B cell (primary cell): Measurements from ENCODE around the gene HERC4. TPM values are rescaled to one million over a fixed set of nuclear protein-coding genes. Genes with fewer than 3 reads are reported as not detected.

ENCODE experiments used
- ATAC-seq: fragments of 200-7000 bp; cut with Tn5 transposase; one replicate; pipeline ENCODE4 v1.10.0; 2021; ENCODE audit warnings: low read depth, mild to moderate bottlenecking, moderate number of reproducible peaks, moderate library complexity
- CTCF ChIA-PET: fragments of 350-600 bp; sonication (Branson Sonifier 250); formaldehyde crosslinking; loops from one replicate; lab custom pipeline; 2021; ENCODE audit warnings: antibody characterized with exemption, inconsistent platforms; lab: Charles Lee
- POLR2A ChIA-PET: fragments of 350-600 bp; sonication (Branson Sonifier 250); formaldehyde crosslinking; loops from one replicate; lab custom pipeline; 2021; ENCODE audit warnings: antibody characterized with exemption; lab: Charles Lee
- DNase-seq: peaks from one replicate; pipeline ENCODE4 v3.0.0; 2013
- H2AFZ ChIP-seq: 2 replicates; pipeline ENCODE4 v1.6.1; 2012; ENCODE audit warnings: mild to moderate bottlenecking, low read depth, low read length; ENCODE audit not compliant: insufficient read depth, poor library complexity, severe bottlenecking
- H3K27ac ChIP-seq, 2 donors: 1 replicate in 1 of 2; 2 replicates in 1 of 2; pipeline ENCODE4 v1.5.1; 2012 to 2013; ENCODE audit warnings: low read length in 2 of 2, mild to moderate bottlenecking in 2 of 2, moderate library complexity in 1 of 2
- H3K27me3 ChIP-seq, 4 experiments: fragments of 200-600 bp in 1 of 4; sonication (generic) in 1 of 4; replicated peaks in 1 of 4; 1 replicate in 2 of 4; 2 replicates in 2 of 4; pipeline versions ENCODE4 v1.6.1 to v1.7.0; 2013 to 2016; ENCODE audit warnings: low read length in 3 of 4, mild to moderate bottlenecking in 2 of 4, mixed read lengths in 1 of 4, moderate library complexity in 1 of 4; ENCODE audit not compliant: insufficient read depth in 4 of 4, control insufficient read depth in 3 of 4; ENCODE audit errors: control extremely low read depth in 1 of 4
- H3K36me3 ChIP-seq, 2 experiments: replicated peaks in 1 of 2; 1 replicate in 1 of 2; 2 replicates in 1 of 2; pipeline versions ENCODE4 v1.6.1 to v1.7.1; 2013; ENCODE audit warnings: low read length in 1 of 2; ENCODE audit not compliant: insufficient read depth in 2 of 2, control insufficient read depth in 1 of 2; ENCODE audit errors: control extremely low read depth in 1 of 2, extremely low read depth in 1 of 2
- H3K4me1 ChIP-seq, 2 donors: fragments of 200-600 bp in 1 of 2; sonication (generic) in 1 of 2; 1 replicate in 1 of 2; 2 replicates in 1 of 2; pipeline versions ENCODE4 v1.5.1 to v1.6.1; 2013 to 2017; ENCODE audit warnings: low read length in 2 of 2; ENCODE audit not compliant: control insufficient read depth in 2 of 2, insufficient read depth in 2 of 2
- H3K4me2 ChIP-seq: replicated peaks from 2 replicates; pipeline ENCODE3; 2012; ENCODE audit warnings: mild to moderate bottlenecking, low read depth, low read length; ENCODE audit not compliant: poor library complexity, severe bottlenecking
- H3K4me3 ChIP-seq, 5 experiments: fragments of 200-600 bp in 1 of 5; sonication (generic) in 1 of 5; 1 replicate in 3 of 5; 2 replicates in 2 of 5; pipeline versions ENCODE4 v1.5.1 to v1.7.0; 2011 to 2016; ENCODE audit warnings: low read length in 4 of 5, mild to moderate bottlenecking in 4 of 5, low read depth in 2 of 5, control low read depth in 1 of 5, moderate library complexity in 1 of 5; ENCODE audit not compliant: insufficient read depth in 1 of 5; ENCODE audit errors: control extremely low read depth in 1 of 5, extremely low read depth in 1 of 5
- H3K79me2 ChIP-seq: fragments of 200-600 bp; sonication (generic); one replicate; pipeline ENCODE4 v1.6.0; 2016; ENCODE audit warnings: low read length; ENCODE audit not compliant: control insufficient read depth, insufficient read depth
- H3K9ac ChIP-seq: fragments of 200-600 bp; sonication (generic); 2 replicates; pipeline ENCODE4 v1.6.1; 2017; ENCODE audit warnings: mild to moderate bottlenecking, low read length, moderate library complexity
- H3K9me3 ChIP-seq, 3 donors: one replicate each; pipeline versions ENCODE4 v1.6.1 to v1.7.1; 2013; ENCODE audit warnings: low read length in 2 of 3; ENCODE audit not compliant: control insufficient read depth in 2 of 3, insufficient read depth in 1 of 3; ENCODE audit errors: control extremely low read depth in 1 of 3
- H4K20me1 ChIP-seq: 2 replicates; pipeline ENCODE4 v1.6.0; 2012; ENCODE audit warnings: mild to moderate bottlenecking, low read length; ENCODE audit not compliant: insufficient read depth, control insufficient read depth, poor library complexity, severe bottlenecking
- H3K27ac Mint-ChIP-seq: one replicate; pipeline ENCODE4 v1.8.0; 2021; ENCODE audit warnings: mixed read lengths
- H3K27me3 Mint-ChIP-seq: one replicate; pipeline ENCODE4 v1.8.0; 2021; ENCODE audit warnings: mixed read lengths
- H3K4me1 Mint-ChIP-seq: one replicate; pipeline ENCODE4 v1.8.0; 2021; ENCODE audit warnings: mixed read lengths
- H3K4me3 Mint-ChIP-seq: one replicate; pipeline ENCODE4 v1.8.0; 2021; ENCODE audit warnings: mixed read lengths
- H3K9me3 Mint-ChIP-seq: one replicate; pipeline ENCODE4 v1.8.0; 2022; ENCODE audit warnings: mixed read lengths; ENCODE audit not compliant: insufficient read depth
- EZH2 ChIP-seq: IDR thresholded peaks from 2 replicates; pipeline ENCODE4 v1.6.1; 2012; ENCODE audit warnings: borderline replicate concordance, low read depth, mild to moderate bottlenecking, moderate library complexity, low read length; ENCODE audit not compliant: insufficient read depth, poor library complexity, severe bottlenecking
- WGBS: methylation state at CpG from one replicate; pipeline ENCODE4 v1.1.5; 2013; ENCODE audit warnings: missing lambda C conversion rate; ENCODE audit not compliant: insufficient coverage; 5-methylcytosine and 5-hydroxymethylcytosine counted together
- intact Hi-C: fragments of 100-400 bp; cut with micrococcal nuclease; formaldehyde crosslinking; loops from one replicate; pipeline ENCODE4 v1.10.0; 2022
- polyA plus RNA-seq: library from polyadenylated mRNA; depleted of rRNA; stranded (reverse); fragments of >200 nt; gene quantifications from 2 replicates; pipeline ENCODE4 v1.2.3, GENCODE V29; 2012
- total RNA-seq, 2 donors: library from RNA; stranded (reverse); fragments of 120-200 nt in 1 of 2; gene quantifications; 1 replicate in 1 of 2; 2 replicates in 1 of 2; pipeline versions ENCODE4 v1.2.3 to v1.2.4, GENCODE V29; 2013 to 2022
- TF ChIP-seq, protein P1 (sequence below): fragments of 200-600 bp; IDR thresholded peaks from one replicate; pipeline ENCODE4 v1.8.0; 2022; ENCODE audit warnings: antibody characterized with exemption, mild to moderate bottlenecking

HERC4 gene
- total and polyA plus RNA-seq, 2 donors (not counting 1 experiment from before 2014, with no cell fraction given): 18.2 to 118 TPM

- CTCF ChIA-PET: interaction anchor here (0.7 to 1.5 kb wide), 2 partner anchors 120 to 326 kb away, joined by 3 read pairs; no protein-coding TSS in a partner anchor
- Histone ChIP-seq H3K27ac (no peak overlapping the region), H3K4me1 (no peaks in the 10 kb centered on the region), H3K36me3 (peaks cover 6 to 52% of the 10 kb centered on the region in 2 experiments), H3K4me3 (no peak overlapping the region), H3K4me2 (no peak overlapping the region), H3K9me3 (peaks cover 0 to 6% (median 5%) of the 10 kb centered on the region in 3 donors), H2AFZ (no peak overlapping the region), H3K9ac (no peak overlapping the region), H3K79me2 (no peaks in the 10 kb centered on the region), H3K27me3 (no peaks in the 10 kb centered on the region), H4K20me1 (no peaks in the 10 kb centered on the region)
- POLR2A ChIA-PET: no interaction called here
- intact Hi-C loops: no loop called here
- ATAC-seq (no peak), DNase-seq (no peak)
- Mint-ChIP-seq H3K4me1 (no peaks in the 10 kb centered on the region), H3K4me3 (no peak overlapping the region), H3K27ac (no peak overlapping the region), H3K27me3 (no peaks in the 10 kb centered on the region), H3K9me3 (no peaks in the 10 kb centered on the region)
- no CpG with 5 or more reads among the region's 1 CpG for WGBS
- TF ChIP-seq, protein P1, sequence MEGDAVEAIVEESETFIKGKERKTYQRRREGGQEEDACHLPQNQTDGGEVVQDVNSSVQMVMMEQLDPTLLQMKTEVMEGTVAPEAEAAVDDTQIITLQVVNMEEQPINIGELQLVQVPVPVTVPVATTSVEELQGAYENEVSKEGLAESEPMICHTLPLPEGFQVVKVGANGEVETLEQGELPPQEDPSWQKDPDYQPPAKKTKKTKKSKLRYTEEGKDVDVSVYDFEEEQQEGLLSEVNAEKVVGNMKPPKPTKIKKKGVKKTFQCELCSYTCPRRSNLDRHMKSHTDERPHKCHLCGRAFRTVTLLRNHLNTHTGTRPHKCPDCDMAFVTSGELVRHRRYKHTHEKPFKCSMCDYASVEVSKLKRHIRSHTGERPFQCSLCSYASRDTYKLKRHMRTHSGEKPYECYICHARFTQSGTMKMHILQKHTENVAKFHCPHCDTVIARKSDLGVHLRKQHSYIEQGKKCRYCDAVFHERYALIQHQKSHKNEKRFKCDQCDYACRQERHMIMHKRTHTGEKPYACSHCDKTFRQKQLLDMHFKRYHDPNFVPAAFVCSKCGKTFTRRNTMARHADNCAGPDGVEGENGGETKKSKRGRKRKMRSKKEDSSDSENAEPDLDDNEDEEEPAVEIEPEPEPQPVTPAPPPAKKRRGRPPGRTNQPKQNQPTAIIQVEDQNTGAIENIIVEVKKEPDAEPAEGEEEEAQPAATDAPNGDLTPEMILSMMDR: no peak
- no peak for TF ChIP-seq EZH2
Measured at GRCh38 chr10:67975871-67976270, 99.2 kb downstream of the HERC4 start.

GRCh38 chr10:67971311-67971710 lies 103.8 kb downstream of the HERC4 start:
- Histone ChIP-seq H4K20me1 (peaks cover 6% of the 10 kb centered on the region), H3K36me3 (peaks cover 5 to 49% of the 10 kb centered on the region in 2 experiments), H2AFZ (no peak overlapping the region), H3K9ac (no peak overlapping the region), H3K9me3 (peaks cover 0 to 6% (median 5%) of the 10 kb centered on the region in 3 donors), H3K79me2 (peaks cover 16% of the 10 kb centered on the region), H3K4me3 (no peak overlapping the region), H3K4me2 (no peak overlapping the region), H3K4me1 (no peaks in the 10 kb centered on the region), H3K27me3 (no peaks in the 10 kb centered on the region), H3K27ac (no peak overlapping the region)
- Mint-ChIP-seq H3K9me3 (no peaks in the 10 kb centered on the region), H3K4me1 (no peaks in the 10 kb centered on the region), H3K27ac (no peak overlapping the region), H3K4me3 (no peak overlapping the region), H3K27me3 (no peaks in the 10 kb centered on the region)
- POLR2A ChIA-PET: interaction anchor here (0.6 kb wide), 1 partner anchor 82 kb away, joined by 9 read pairs; no protein-coding TSS in a partner anchor
- no CpG with 5 or more reads among the region's 1 CpG for WGBS
- TF ChIP-seq EZH2: no peak
- TF ChIP-seq, protein P1: no peak
- ATAC-seq (no peak), DNase-seq (no peak)
- CTCF ChIA-PET: no interaction called here
- intact Hi-C loops: no loop called here
